Measurements from ENCODE around the gene UFC1. TPM values are rescaled to one million over a fixed set of nuclear protein-coding genes. Genes with fewer than 3 reads are reported as not detected.

The UFC1 gene
- total and polyA plus RNA-seq, 2 donors from 2014 or later: 96.9 to 175 TPM

DNA sequence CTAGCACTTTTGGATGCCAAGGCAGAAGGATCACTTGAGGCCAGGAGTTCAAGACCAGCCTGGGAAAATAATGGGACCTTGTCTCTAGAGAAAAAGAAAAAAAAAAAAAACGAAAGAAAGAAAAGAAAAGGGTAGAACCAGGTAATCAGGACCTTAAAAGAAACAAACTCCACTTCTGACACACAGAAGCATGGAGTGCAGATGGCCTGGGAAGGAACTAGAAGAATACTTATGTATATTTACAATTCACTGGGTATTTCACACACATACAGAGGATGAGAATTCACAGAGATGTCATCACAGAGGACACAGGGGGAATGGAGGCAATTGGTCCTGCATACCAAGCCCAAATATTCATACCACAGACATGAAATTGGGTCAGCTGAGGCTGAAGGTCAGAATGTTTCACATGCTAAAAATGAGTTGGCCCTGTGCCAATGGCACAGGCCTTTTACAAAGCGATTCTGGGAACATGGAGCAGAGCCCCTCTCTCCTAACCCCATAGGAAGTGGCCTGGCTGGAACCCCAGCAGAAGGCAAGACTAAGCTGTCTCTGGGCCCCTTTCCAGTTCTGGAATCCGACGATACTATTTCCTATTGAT, 19.1 kb downstream of the UFC1 start:
- peaks cover 11 to 62% (median 20%) of the 10 kb centered on the region in 3 donors for H3K36me3 ChIP-seq (ENCODE audit: control insufficient read depth in 2 of 3, insufficient read depth in 3 of 3, low read length in 3 of 3)
- DNase-seq (peak in 1 of 5 donors; percentile 79), FAIRE-seq (no peak)
- H3K27me3 ChIP-seq (ENCODE audit: control insufficient read depth, insufficient read depth, low read length): no peaks in the 10 kb centered on the region
- peak overlapping the region in 2 of 3 donors; percentile 36 to 39 for H3K9ac ChIP-seq (ENCODE audit: low read length in 3 of 3)
- H3K9me3 ChIP-seq (ENCODE audit: control insufficient read depth in 2 of 3, insufficient read depth in 1 of 3, low read length in 3 of 3): no peaks in the 10 kb centered on the region
- no peak overlapping the region for H3K4me3 ChIP-seq (ENCODE audit: low read length in 3 of 3)
- intact Hi-C loops (cut with DNase I): no loop called here
- peak overlapping the region; percentile 45 to 74 for H3K27ac ChIP-seq (ENCODE audit: low read depth in 2 of 2, low read length in 2 of 2)
- TF ChIP-seq, protein P1, sequence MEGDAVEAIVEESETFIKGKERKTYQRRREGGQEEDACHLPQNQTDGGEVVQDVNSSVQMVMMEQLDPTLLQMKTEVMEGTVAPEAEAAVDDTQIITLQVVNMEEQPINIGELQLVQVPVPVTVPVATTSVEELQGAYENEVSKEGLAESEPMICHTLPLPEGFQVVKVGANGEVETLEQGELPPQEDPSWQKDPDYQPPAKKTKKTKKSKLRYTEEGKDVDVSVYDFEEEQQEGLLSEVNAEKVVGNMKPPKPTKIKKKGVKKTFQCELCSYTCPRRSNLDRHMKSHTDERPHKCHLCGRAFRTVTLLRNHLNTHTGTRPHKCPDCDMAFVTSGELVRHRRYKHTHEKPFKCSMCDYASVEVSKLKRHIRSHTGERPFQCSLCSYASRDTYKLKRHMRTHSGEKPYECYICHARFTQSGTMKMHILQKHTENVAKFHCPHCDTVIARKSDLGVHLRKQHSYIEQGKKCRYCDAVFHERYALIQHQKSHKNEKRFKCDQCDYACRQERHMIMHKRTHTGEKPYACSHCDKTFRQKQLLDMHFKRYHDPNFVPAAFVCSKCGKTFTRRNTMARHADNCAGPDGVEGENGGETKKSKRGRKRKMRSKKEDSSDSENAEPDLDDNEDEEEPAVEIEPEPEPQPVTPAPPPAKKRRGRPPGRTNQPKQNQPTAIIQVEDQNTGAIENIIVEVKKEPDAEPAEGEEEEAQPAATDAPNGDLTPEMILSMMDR (IDR thresholded peaks at IDR 0.05; ENCODE audit: borderline replicate concordance, extremely low read depth, insufficient read depth): no peak
- peaks cover 0 to 20% (median 12%) of the 10 kb centered on the region in 3 donors for H3K4me1 ChIP-seq (ENCODE audit: control insufficient read depth in 2 of 3, insufficient read depth in 2 of 3, low read depth in 1 of 3, low read length in 3 of 3)

DNA sequence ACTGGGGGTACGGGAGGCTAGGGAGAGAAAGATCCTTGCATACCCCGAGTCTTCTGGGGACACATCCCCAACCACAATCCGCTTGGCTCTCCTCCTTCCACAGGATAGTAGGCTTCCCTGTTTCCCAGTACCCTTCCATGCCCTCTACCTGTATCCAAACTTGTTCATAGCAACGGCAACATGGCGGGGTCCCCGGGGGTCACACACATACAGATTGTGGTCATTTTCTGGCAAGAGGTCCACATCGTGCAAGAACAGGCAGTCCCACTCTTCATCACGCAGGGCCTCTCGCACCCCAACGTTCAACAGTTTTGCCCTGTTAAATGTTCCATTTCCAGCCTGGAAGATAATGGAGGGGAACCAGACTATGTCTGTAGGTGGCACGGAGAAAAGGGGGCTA, 19.9 kb downstream of the UFC1 start:
- peaks cover 0 to 21% (median 12%) of the 10 kb centered on the region in 3 donors for H3K4me1 ChIP-seq (ENCODE audit: control insufficient read depth in 2 of 3, insufficient read depth in 2 of 3, low read depth in 1 of 3, low read length in 3 of 3)
- no peaks in the 10 kb centered on the region for H3K9me3 ChIP-seq (ENCODE audit: control insufficient read depth in 2 of 3, insufficient read depth in 1 of 3, low read length in 3 of 3)
- H3K9ac ChIP-seq (ENCODE audit: low read length in 3 of 3): no peak overlapping the region
- TF ChIP-seq, protein P1 (IDR thresholded peaks at IDR 0.05; ENCODE audit: borderline replicate concordance, extremely low read depth, insufficient read depth): no peak
- no peaks in the 10 kb centered on the region for H3K27me3 ChIP-seq (ENCODE audit: control insufficient read depth, insufficient read depth, low read length)
- no peak for FAIRE-seq
- peak overlapping the region in 1 of 2 donors; percentile 74 for H3K27ac ChIP-seq (ENCODE audit: low read depth in 2 of 2, low read length in 2 of 2)
- peaks cover 11 to 62% (median 20%) of the 10 kb centered on the region in 3 donors for H3K36me3 ChIP-seq (ENCODE audit: control insufficient read depth in 2 of 3, insufficient read depth in 3 of 3, low read length in 3 of 3)
- no peak overlapping the region for H3K4me3 ChIP-seq (ENCODE audit: low read length in 3 of 3)
- peak in 1 of 5 donors; percentile 38 for DNase-seq
- intact Hi-C loops (cut with DNase I): no loop called here

DNA sequence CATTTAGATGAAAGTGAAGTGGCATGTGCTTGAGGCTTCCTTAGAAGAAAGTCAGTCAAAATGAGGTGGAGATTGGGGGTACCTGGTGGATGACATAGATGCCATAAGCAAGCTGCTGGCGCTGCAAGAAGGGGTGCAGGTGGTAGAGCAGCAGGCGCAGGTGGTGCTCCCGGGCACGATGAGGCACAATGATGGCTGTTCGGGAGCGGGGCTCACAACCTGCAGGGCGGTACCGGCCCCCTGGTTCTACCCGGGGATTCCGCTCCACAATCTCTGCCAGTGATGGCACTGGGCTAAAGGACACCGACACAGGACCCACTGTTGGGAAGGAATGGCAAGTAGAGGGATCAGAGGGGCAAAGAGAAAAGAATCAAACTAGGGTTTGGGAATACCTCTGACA, 21.1 kb downstream of the UFC1 start:
- peaks cover 11 to 52% (median 20%) of the 10 kb centered on the region in 3 donors for H3K36me3 ChIP-seq (ENCODE audit: control insufficient read depth in 2 of 3, insufficient read depth in 3 of 3, low read length in 3 of 3)
- no peak overlapping the region for H3K4me3 ChIP-seq (ENCODE audit: low read length in 3 of 3)
- no peaks in the 10 kb centered on the region for H3K27me3 ChIP-seq (ENCODE audit: control insufficient read depth, insufficient read depth, low read length)
- no peak overlapping the region for H3K27ac ChIP-seq (ENCODE audit: low read depth in 2 of 2, low read length in 2 of 2)
- H3K9me3 ChIP-seq (ENCODE audit: control insufficient read depth in 2 of 3, insufficient read depth in 1 of 3, low read length in 3 of 3): no peaks in the 10 kb centered on the region
- FAIRE-seq (no peak), DNase-seq (peak in 1 of 5 donors; percentile 64)
- H3K9ac ChIP-seq (ENCODE audit: low read length in 3 of 3): no peak overlapping the region
- intact Hi-C loops (cut with DNase I): no loop called here
- TF ChIP-seq, protein P1 (IDR thresholded peaks at IDR 0.05; ENCODE audit: borderline replicate concordance, extremely low read depth, insufficient read depth): no peak
- H3K4me1 ChIP-seq (ENCODE audit: control insufficient read depth in 2 of 3, insufficient read depth in 2 of 3, low read depth in 1 of 3, low read length in 3 of 3): peaks cover 0 to 21% (median 12%) of the 10 kb centered on the region in 3 donors
